K562 (cell line): ENCODE results near the gene BEST1. TPM values are rescaled to one million over a fixed set of nuclear protein-coding genes. Genes with fewer than 3 reads are reported as not detected.
A peak's percentile ranks its signal among the peaks of the same experiment; 100 is the strongest.

Source experiments
- ARID2 ChIP-seq: fragments of 450-650 bp; IDR thresholded peaks from 2 replicates; pipeline ENCODE4 v1.6.1; 2017; ENCODE audit warnings: antibody characterized with exemption, mild to moderate bottlenecking
- BACH1 ChIP-seq: fragments of 200-800 bp; sonication (Bioruptor generic); IDR thresholded peaks from 2 replicates; pipeline ENCODE4 v1.6.1; 2016; ENCODE audit warnings: missing genetic modification characterization, missing compliant biosample characterization
- E2F5 ChIP-seq: sonication (generic); formaldehyde crosslinking; IDR thresholded peaks from 2 replicates; pipeline ENCODE4 v1.8.0; 2022; ENCODE audit warnings: mild to moderate bottlenecking, missing genetic modification reagents
- ID3 ChIP-seq, 2 experiments: fragments of 250-450 bp in 1 of 2; fragments of 450-650 bp in 1 of 2; sonication (Bioruptor Pico) in 1 of 2; IDR thresholded peaks; 2 replicates each; pipeline versions ENCODE4 v1.6.1 to v1.8.0; 2016 to 2021; ENCODE audit warnings: mild to moderate bottlenecking in 2 of 2, moderate library complexity in 2 of 2, missing compliant biosample characterization in 1 of 2, missing genetic modification characterization in 1 of 2
- JUN ChIP-seq, 2 experiments: sonication (generic) in 1 of 2; formaldehyde crosslinking in 1 of 2; IDR thresholded peaks; 2 replicates each; pipeline versions ENCODE4 v1.6.1 to v1.8.0; 2012 to 2022; ENCODE audit warnings: borderline replicate concordance in 2 of 2, mild to moderate bottlenecking in 2 of 2, improper control_type of control experiment in 1 of 2, low read depth in 1 of 2, low read length in 1 of 2, missing genetic modification reagents in 1 of 2
- LCOR ChIP-seq: sonication (generic); formaldehyde crosslinking; IDR thresholded peaks from 2 replicates; pipeline ENCODE4 v1.8.0; 2022; ENCODE audit warnings: mild to moderate bottlenecking, missing genetic modification reagents
- MECOM ChIP-seq: fragments of 250-450 bp; sonication (Bioruptor Pico); IDR thresholded peaks from 2 replicates; pipeline ENCODE4 v1.8.0; 2022; ENCODE audit warnings: inconsistent platforms
- MTA3 ChIP-seq: fragments of 450-650 bp; formaldehyde crosslinking; IDR thresholded peaks from 2 replicates; pipeline ENCODE4 v1.6.1; 2017; ENCODE audit warnings: mild to moderate bottlenecking, borderline replicate concordance
- MYC ChIP-seq, 2 experiments: fragments of 250-450 bp in 1 of 2; sonication (Bioruptor Pico) in 1 of 2; IDR thresholded peaks; 2 replicates each; pipeline versions ENCODE4 v1.5.1 to v1.6.1; 2012 to 2021; ENCODE audit warnings: low read depth in 2 of 2, borderline replicate concordance in 1 of 2, improper control_type of control experiment in 1 of 2, low read length in 1 of 2, mild to moderate bottlenecking in 1 of 2, moderate library complexity in 1 of 2
- NFIC ChIP-seq: fragments of 450-650 bp; IDR thresholded peaks from 2 replicates; pipeline ENCODE4 v1.6.1; 2017; ENCODE audit warnings: mild to moderate bottlenecking, inconsistent platforms
- NRF1 ChIP-seq, 2 experiments: fragments of 450-650 bp; IDR thresholded peaks in 1 of 2; conservative IDR thresholded peaks in 1 of 2; 2 replicates each; pipeline ENCODE4 v1.6.1; 2014; ENCODE audit warnings: mild to moderate bottlenecking in 2 of 2
- PCBP2 ChIP-seq: fragments of 200-400 bp; formaldehyde crosslinking; IDR thresholded peaks from 2 replicates; pipeline ENCODE4 v1.6.1; 2018; ENCODE audit warnings: low read length, low read depth, mild to moderate bottlenecking, moderate library complexity; ENCODE audit not compliant: poor library complexity, severe bottlenecking
- POLR2H ChIP-seq: IDR thresholded peaks from 2 replicates; pipeline ENCODE4 v1.6.1; 2016; ENCODE audit warnings: missing genetic modification characterization, low read depth, mild to moderate bottlenecking, control low read depth, missing compliant biosample characterization, moderate library complexity
- PTTG1 ChIP-seq: fragments of 450-650 bp; IDR thresholded peaks from 2 replicates; pipeline ENCODE4 v1.6.1; 2016; ENCODE audit warnings: low read depth, mild to moderate bottlenecking, missing genetic modification characterization, missing compliant biosample characterization
- RBM17 ChIP-seq: fragments of 200-400 bp; formaldehyde crosslinking; IDR thresholded peaks from 2 replicates; pipeline ENCODE4 v1.6.1; 2017; ENCODE audit warnings: low read depth, mild to moderate bottlenecking, low read length, borderline replicate concordance
- RBM34 ChIP-seq: fragments of 200-400 bp; formaldehyde crosslinking; IDR thresholded peaks from 2 replicates; pipeline ENCODE4 v1.6.1; 2018; ENCODE audit warnings: low read length, borderline replicate concordance; ENCODE audit not compliant: insufficient read depth
- SIX5 ChIP-seq, 2 experiments: IDR thresholded peaks; 2 replicates each; pipeline ENCODE4 v1.6.1; 2011; ENCODE audit warnings: low read length in 2 of 2, borderline replicate concordance in 1 of 2, low read depth in 1 of 2, mild to moderate bottlenecking in 1 of 2, moderate library complexity in 1 of 2; ENCODE audit not compliant: insufficient read depth in 1 of 2
- SP1 ChIP-seq: sonication (generic); formaldehyde crosslinking; IDR thresholded peaks from 2 replicates; pipeline ENCODE4 v1.8.1; 2022; ENCODE audit warnings: mild to moderate bottlenecking, missing genetic modification reagents
- SREBF1 ChIP-seq: fragments of 150-350 bp; IDR thresholded peaks from 2 replicates; pipeline ENCODE4 v1.6.1; 2014; ENCODE audit warnings: antibody characterized with exemption, low read depth, low read length, borderline replicate concordance
- SRF ChIP-seq, 2 experiments: fragments of 250-450, 450-650 bp in 1 of 2; sonication (Bioruptor Pico) in 1 of 2; sonication (generic) in 1 of 2; formaldehyde crosslinking; IDR thresholded peaks; 2 replicates each; pipeline versions ENCODE4 v1.5.0 to v1.5.1; 2020 to 2022; ENCODE audit warnings: mild to moderate bottlenecking in 1 of 2, missing genetic modification reagents in 1 of 2
- USF1 ChIP-seq: sonication (generic); formaldehyde crosslinking; IDR thresholded peaks from 2 replicates; pipeline ENCODE4 v1.9.0; 2022; ENCODE audit warnings: mild to moderate bottlenecking, missing genetic modification reagents
- ZNF121 ChIP-seq: sonication (generic); formaldehyde crosslinking; conservative IDR thresholded peaks from 2 replicates; pipeline ENCODE4 v1.8.0; 2022; ENCODE audit warnings: missing genetic modification reagents
- ZNF354B ChIP-seq: fragments of 250-450 bp; sonication (Bioruptor Pico); IDR thresholded peaks from 2 replicates; pipeline ENCODE4 v1.4.0; 2020
- ZNF76 ChIP-seq: fragments of 250-450 bp; sonication (Bioruptor Pico); IDR thresholded peaks from 2 replicates; pipeline ENCODE4 v1.4.0; 2020; ENCODE audit warnings: mild to moderate bottlenecking, moderate library complexity, borderline replicate concordance
- ZNF79 ChIP-seq: fragments of 250-450 bp; sonication (Bioruptor Pico); IDR thresholded peaks from 2 replicates; pipeline ENCODE4 v1.4.0; 2020; ENCODE audit warnings: low read depth, mild to moderate bottlenecking, moderate library complexity
- polyA plus RNA-seq, 8 experiments: library from polyadenylated mRNA; depleted of rRNA in 4 of 8; stranded (reverse) in 5 of 8; unstranded in 3 of 8; fragments of >200 nt; fragmentation: Nextera tagmentation in 2 of 8; fragmentation: Illumina TruSeq in 1 of 8; extraction: Ambion mirVana in 2 of 8; extraction: Trizol in 1 of 8; gene quantifications; 2 replicates each; pipeline versions ENCODE4 v1.2.1 to v1.2.3, GENCODE V29; 2011 to 2014; ENCODE audit warnings: inconsistent platforms in 1 of 8, missing spikeins in 1 of 8
- total RNA-seq, 7 experiments: library from RNA; depleted of rRNA in 6 of 7; stranded (reverse); fragments of >200 nt in 6 of 7; fragmentation: Illumina TruSeq in 2 of 7; extraction: Trizol in 2 of 7; gene quantifications; 2 replicates each; pipeline versions ENCODE4 v1.2.1 to v1.2.3, GENCODE V29; 2011 to 2021; ENCODE audit warnings: low replicate concordance in 1 of 7

BEST1 gene
- total and polyA plus RNA-seq, 9 of the 15 experiments (the other 6 are each of a cell fraction or from before 2014, with no cell fraction given), result 0.07 to 1.3 (median 0.40) TPM

GRCh38 chr11:61950035-61950547 is at the start of gene BEST1 (continued):
- TF ChIP-seq ZNF121 (CRISPR knock-in tag) (no peak), ZNF79 (0 out of 2 replicates have a peak, but pooled peaks have one; percentile 26), SIX5 (IDR thresholded peaks at IDR 0.05; ENCODE audit: borderline replicate concordance in 1 of 2, insufficient read depth in 1 of 2, low read depth in 1 of 2, low read length in 2 of 2) (no peak), PTTG1 (tag) (0 out of 2 replicates have a peak, but pooled peaks have one; percentile 8), NFIC (no peak), JUN (IDR thresholded peaks at IDR 0.05; ENCODE audit: borderline replicate concordance, low read depth, low read length) (no peak), JUN (CRISPR knock-in tag; IDR thresholded peaks at IDR 0.05; ENCODE audit: borderline replicate concordance) (no peak), MYC (IDR thresholded peaks at IDR 0.05; ENCODE audit: low read depth, low read length) (no peak), MYC (CRISPR knock-in tag; IDR thresholded peaks at IDR 0.05; ENCODE audit: borderline replicate concordance, low read depth) (peak; percentile 76), RBM17 (no peak), ID3 (CRISPR knock-in tag; IDR thresholded peaks at IDR 0.05) (no peak), ID3 (tag; IDR thresholded peaks at IDR 0.05) (peak; percentile 74), ZNF354B (CRISPR knock-in tag) (0 out of 2 replicates have a peak, but pooled peaks have one; percentile 9), SRF (CRISPR knock-in tag; IDR thresholded peaks at IDR 0.05) (0 out of 4 replicates have a peak, but pooled peaks of 1 of the 2 experiments have one; percentile 42), ARID2 (no peak), SP1 (peak; percentile 61; the same call in 1 of the 2 replicates), RBM34 (no peak), MECOM (0 out of 2 replicates have a peak, but pooled peaks have one; percentile 59), USF1 (CRISPR knock-in tag) (peak; percentile 33; the same call in 1 of the 2 replicates), LCOR (CRISPR knock-in tag) (no peak), NRF1 (conservative IDR thresholded peaks at IDR 0.05 in 1 of 2, IDR thresholded peaks at IDR 0.05 in 1 of 2) (0 out of 4 replicates have a peak, but pooled peaks of 1 of the 2 experiments have one; percentile 0), MTA3 (no peak), SREBF1 (no peak), E2F5 (CRISPR knock-in tag) (no peak), PCBP2 (no peak), POLR2H (peak; percentile 76), BACH1 (tag) (0 out of 2 replicates have a peak, but pooled peaks have one; percentile 12), ZNF76 (peak; percentile 54; the same call in 1 of the 2 replicates)
